Lower leg skin (tissue), 4 donors: ENCODE data around the gene RNF180. TPM values are rescaled to one million over a fixed set of nuclear protein-coding genes. Genes with fewer than 3 reads are reported as not detected.

ENCODE experiments used
- DNase-seq, 2 donors: peaks; one replicate each; pipeline ENCODE4 v3.0.0-alpha.2; 2019; ENCODE audit warnings: low spot score in 2 of 2
- H3K4me3 ChIP-seq: fragments of 200-600 bp; sonication (generic); 2 replicates; pipeline ENCODE4 v1.5.1; 2017; ENCODE audit warnings: mild to moderate bottlenecking, low read depth; ENCODE audit not compliant: poor library complexity, severe bottlenecking
- CTCF ChIP-seq, 3 donors: fragments of 450-650 bp; IDR thresholded peaks; one replicate each; pipeline ENCODE4 v1.5.1; 2016; ENCODE audit warnings: antibody characterized with exemption in 3 of 3, mild to moderate bottlenecking in 3 of 3, moderate library complexity in 2 of 3
- POLR2A ChIP-seq, 2 donors: fragments of 450-650 bp; IDR thresholded peaks; one replicate each; pipeline ENCODE4 v1.6.1; 2016 to 2017; ENCODE audit warnings: antibody characterized with exemption in 2 of 2, mild to moderate bottlenecking in 1 of 2, moderate library complexity in 1 of 2
- WGBS, 2 donors: methylation state at CpG; one replicate each; pipeline ENCODE4 v1.1.5; 2018; 5-methylcytosine and 5-hydroxymethylcytosine counted together
- intact Hi-C: fragments of 100-400 bp; cut with DNase I; formaldehyde crosslinking; loops from one replicate; pipeline ENCODE4 v1.15.0; 2023; ENCODE audit warnings: low total_unique reads
- total RNA-seq, 4 donors: library from RNA; depleted of rRNA; stranded (reverse); fragments of >200 nt; gene quantifications; one replicate each; pipeline ENCODE4 v1.1.0, GENCODE V29; 2016

Gene RNF180
- total RNA-seq, 4 donors from 2014 or later, result 10.7 to 14.5 (median 14.0) TPM

GRCh38 chr5:64312491-64312890, 146.8 kb downstream of the RNF180 start:
- no peak for DNase-seq
- H3K4me3 ChIP-seq, result no peak overlapping the region
- intact Hi-C loops, result no loop called here
- WGBS, 2 donors, result 78 to 80% methylated on average over 4 of the region's 4 CpGs
- TF ChIP-seq CTCF (IDR thresholded peaks at IDR 0.05), result no peak

- DNase-seq, result no peak
- WGBS, 2 donors, result 74 to 82% methylated on average over 1 of the region's 1 CpG
- no peak overlapping the region for H3K4me3 ChIP-seq
- intact Hi-C loops, result no loop called here
- TF ChIP-seq CTCF (IDR thresholded peaks at IDR 0.05) (no peak), POLR2A (IDR thresholded peaks at IDR 0.05) (no peak)
Observed at GRCh38 chr5:64315778-64316177, 150.1 kb downstream of the RNF180 start.

- no peak for DNase-seq
- intact Hi-C loops, result no loop called here
- TF ChIP-seq POLR2A (IDR thresholded peaks at IDR 0.05), result no peak
- TF ChIP-seq CTCF (IDR thresholded peaks at IDR 0.05), result no peak
- H3K4me3 ChIP-seq, result no peak overlapping the region
- 85 to 97% methylated on average over 1 of the region's 1 CpG for WGBS, 2 donors
Observed at GRCh38 chr5:64318175-64318574, 152.5 kb downstream of the RNF180 start.

GRCh38 chr5:64323591-64323990, 157.9 kb downstream of the RNF180 start:
- intact Hi-C loops, result no loop called here
- no peak overlapping the region for H3K4me3 ChIP-seq
- TF ChIP-seq POLR2A (IDR thresholded peaks at IDR 0.05), result no peak
- WGBS, 2 donors, result 87 to 89% methylated on average over 1 of the region's 1 CpG
- DNase-seq, result no peak

GRCh38 chr5:64330728-64331231, 165.1 kb downstream of the RNF180 start:
- no peak for DNase-seq
- intact Hi-C loops, result no loop called here
- no peak overlapping the region for H3K4me3 ChIP-seq
- no peak for TF ChIP-seq POLR2A (IDR thresholded peaks at IDR 0.05)
- no peak for TF ChIP-seq CTCF (IDR thresholded peaks at IDR 0.05)
- 66 to 72% methylated on average over 6 of the region's 6 CpGs for WGBS, 2 donors

GRCh38 chr5:64331597-64332277, 166.1 kb downstream of the RNF180 start:
- no peak overlapping the region for H3K4me3 ChIP-seq
- no peak for TF ChIP-seq CTCF (IDR thresholded peaks at IDR 0.05)
- TF ChIP-seq POLR2A (IDR thresholded peaks at IDR 0.05), result no peak
- DNase-seq, result no peak
- WGBS, 2 donors, result 60 to 67% methylated on average over 9 of the region's 9 CpGs
- intact Hi-C loops, result no loop called here
